Measurements from ENCODE around the gene ZNF524.

ZNF524 gene

DNA sequence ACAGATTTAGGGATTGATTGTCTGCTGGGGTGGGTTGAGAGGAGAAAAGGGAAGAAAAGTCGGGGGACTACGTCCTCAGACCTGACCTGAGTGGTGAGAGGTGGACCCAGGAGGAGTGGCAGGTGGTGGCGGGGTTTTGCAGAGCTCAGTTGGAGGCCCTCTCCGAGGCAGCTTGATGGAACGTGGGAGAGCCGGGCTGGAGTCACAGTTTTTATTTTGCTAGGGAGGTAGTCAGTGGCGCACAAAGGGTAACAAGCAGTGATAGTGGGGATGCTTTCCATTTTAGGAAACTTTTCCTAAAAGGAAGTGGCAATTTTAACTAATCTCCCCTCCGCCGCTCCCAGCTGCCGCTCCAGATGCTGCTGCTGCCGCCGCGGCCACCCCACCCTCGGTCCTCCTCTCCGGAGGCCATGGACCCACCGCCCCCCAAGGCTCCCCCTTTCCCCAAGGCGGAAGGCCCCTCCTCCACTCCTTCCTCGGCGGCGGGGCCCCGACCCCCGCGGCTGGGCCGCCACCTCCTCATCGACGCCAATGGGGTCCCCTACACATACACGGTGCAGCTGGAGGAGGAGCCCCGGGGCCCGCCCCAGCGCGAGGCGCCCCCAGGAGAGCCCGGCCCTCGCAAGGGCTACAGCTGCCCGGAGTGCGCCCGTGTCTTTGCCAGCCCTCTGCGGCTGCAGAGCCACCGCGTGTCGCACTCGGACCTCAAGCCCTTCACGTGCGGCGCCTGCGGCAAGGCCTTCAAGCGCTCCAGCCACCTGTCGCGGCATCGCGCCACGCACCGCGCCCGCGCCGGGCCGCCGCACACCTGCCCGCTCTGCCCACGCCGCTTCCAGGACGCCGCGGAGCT is 42.3 kb downstream of the ZNF524 start:
- peak in 1 of 2 donors; percentile 15 for DNase-seq (ENCODE audit: low read depth in 2 of 2)

- DNase-seq (ENCODE audit: low read depth in 2 of 2), result peak in 1 of 2 donors; percentile 75
These were observed 43.2 kb downstream of the ZNF524 start, which contains the start of gene ZNF581 for GRCh38 chr19:55643003-55643886. TSS of gene ZNF581 (plus strand) at chr19:55643649. CDS start at chr19:55644572, 923 bp downstream.

GRCh38 chr19:55643887-55644176 is 43.7 kb downstream of the ZNF524 start:
- no peak for DNase-seq (ENCODE audit: low read depth in 2 of 2)

DNA sequence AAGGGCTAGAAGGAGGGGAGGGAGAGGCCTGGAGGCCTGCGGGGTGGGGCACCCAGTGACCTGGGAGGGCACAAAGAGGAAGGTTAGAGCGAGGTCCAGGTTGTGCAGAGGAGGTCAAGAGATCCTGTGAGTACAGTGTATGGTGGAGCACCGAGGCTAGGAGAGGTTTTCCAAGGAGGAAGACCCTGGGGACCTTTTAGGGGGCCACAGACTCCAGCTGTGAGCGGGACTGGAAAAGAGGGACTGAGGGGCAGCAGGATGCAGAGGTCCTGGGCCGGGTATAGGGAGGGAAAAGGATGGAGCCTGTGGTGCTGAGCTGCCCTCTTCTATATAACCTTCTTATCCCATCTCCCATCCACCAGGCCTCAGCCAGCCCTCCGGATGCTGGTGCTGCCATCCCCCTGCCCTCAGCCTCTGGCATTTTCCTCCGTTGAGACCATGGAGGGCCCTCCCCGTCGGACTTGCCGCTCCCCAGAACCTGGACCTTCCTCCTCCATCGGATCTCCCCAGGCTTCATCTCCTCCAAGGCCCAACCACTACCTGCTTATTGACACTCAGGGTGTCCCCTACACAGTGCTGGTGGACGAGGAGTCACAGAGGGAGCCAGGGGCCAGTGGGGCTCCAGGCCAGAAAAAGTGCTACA is 44.2 kb downstream of the ZNF524 start:
- no peak for DNase-seq (ENCODE audit: low read depth in 2 of 2)

DNA sequence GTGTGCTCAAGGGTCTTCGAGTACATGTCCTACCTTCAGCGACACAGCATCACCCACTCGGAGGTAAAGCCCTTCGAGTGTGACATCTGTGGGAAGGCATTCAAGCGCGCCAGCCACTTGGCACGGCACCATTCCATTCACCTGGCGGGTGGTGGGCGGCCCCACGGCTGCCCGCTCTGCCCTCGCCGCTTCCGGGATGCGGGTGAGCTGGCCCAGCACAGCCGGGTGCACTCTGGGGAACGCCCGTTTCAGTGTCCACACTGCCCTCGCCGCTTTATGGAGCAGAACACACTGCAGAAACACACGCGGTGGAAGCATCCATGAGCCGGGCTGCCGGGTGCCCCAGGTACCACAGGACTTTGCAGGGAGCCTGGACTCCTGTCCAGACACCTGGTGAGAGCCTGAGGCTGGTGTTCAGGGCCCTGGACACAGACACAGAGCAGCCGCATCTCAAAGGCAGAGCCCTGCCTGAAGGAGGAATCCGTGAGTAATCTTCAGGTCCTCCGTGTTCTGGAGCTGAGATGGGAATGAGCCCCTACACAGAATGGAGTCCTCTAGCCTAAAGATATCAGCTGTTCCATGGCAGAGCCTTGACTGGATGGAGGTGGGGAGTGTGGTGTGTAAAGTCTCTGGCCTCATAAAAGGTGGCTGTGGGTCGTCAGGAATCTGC is 44.9 kb downstream of the ZNF524 start:
- no peak for DNase-seq (ENCODE audit: low read depth in 2 of 2)

DNA sequence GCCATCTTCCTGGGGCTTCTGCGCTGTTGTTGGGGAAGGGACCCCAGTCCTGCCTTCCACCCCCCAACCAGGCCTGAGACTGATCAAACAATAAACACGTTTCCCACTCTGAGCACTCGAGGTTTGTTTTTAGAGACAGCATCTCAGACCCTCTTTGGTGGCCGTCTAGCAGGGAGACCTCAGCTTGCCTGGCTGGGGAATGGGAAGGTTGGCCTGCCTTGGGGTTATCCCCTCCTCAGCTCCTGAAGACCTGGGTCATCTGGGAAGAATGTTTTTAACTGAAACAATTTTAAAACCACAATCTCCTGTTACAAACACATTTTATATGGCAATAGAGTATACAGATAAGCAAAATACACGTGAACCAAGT is 45.4 kb downstream of the ZNF524 start:
- DNase-seq (ENCODE audit: low read depth in 2 of 2), result no peak

- no peak for DNase-seq (ENCODE audit: low read depth in 2 of 2)
These were observed 47.0 kb downstream of the ZNF524 start for GRCh38 chr19:55646889-55647731.

- DNase-seq (ENCODE audit: low read depth in 2 of 2), result peak in 1 of 2 donors; percentile 28
These were observed 47.9 kb downstream of the ZNF524 start, which contains the start of gene CCDC106 for GRCh38 chr19:55647732-55648584. TSS of gene CCDC106 (plus strand) at chr19:55648212. CDS start at chr19:55649047, 835 bp downstream.

DNA sequence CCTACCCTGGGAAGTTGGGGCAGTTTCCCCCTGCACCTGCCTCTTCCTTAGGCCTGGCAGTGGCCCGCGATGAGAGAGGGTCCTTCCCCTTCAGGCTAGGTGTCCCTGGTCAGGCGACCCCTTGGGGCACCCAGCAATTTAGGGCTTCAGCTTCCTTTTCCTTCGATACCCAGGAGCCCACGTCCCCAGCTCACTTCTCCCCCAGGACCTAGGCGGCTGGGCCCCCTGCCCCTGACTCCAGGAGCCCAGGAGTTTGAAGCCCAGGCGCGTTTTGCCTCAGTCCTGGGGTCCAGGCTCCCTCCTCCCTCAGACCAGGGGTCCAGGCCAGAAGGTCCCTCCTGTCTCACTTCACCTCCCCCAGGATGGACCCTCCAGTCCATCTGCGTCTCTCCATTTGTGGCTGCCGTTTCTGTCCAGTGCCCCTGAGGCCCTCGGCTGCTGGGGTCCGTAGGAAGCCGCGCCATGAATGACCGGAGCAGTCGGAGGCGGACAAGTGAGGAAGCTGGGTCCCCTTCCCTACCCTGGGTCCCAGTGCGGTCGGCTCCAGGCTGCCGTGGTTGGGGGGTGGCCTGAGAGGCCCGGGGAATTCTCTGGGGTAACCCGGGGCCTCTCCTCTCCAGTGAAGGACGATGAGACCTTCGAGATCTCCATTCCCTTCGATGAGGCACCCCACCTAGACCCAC is 48.6 kb downstream of the ZNF524 start:
- DNase-seq (ENCODE audit: low read depth in 2 of 2), result no peak

GRCh38 chr19:55649268-55650125 is 49.4 kb downstream of the ZNF524 start:
- no peak for DNase-seq (ENCODE audit: low read depth in 2 of 2)

- no peak for DNase-seq (ENCODE audit: low read depth in 2 of 2)
These were observed 50.1 kb downstream of the ZNF524 start for GRCh38 chr19:55650126-55650557.

GRCh38 chr19:55650602-55651230 is 50.6 kb downstream of the ZNF524 start:
- DNase-seq (ENCODE audit: low read depth in 2 of 2), result no peak

GRCh38 chr19:55651236-55651635 is 51.1 kb downstream of the ZNF524 start:
- DNase-seq (ENCODE audit: low read depth in 2 of 2), result no peak

- DNase-seq (ENCODE audit: low read depth in 2 of 2), result no peak
These were observed 52.4 kb downstream of the ZNF524 start for GRCh38 chr19:55652311-55653128.

All from stimulated activated CD8-positive, alpha-beta memory T cell treated with anti-CD3 and anti-CD28 coated beads, Interleukin-15, amount 100 ng/mL, for 48 hours (primary cell).